ENCODE data around the gene PRR3. TPM values are rescaled to one million over a fixed set of nuclear protein-coding genes. Genes with fewer than 3 reads are reported as not detected.

The PRR3 gene
- total and polyA plus RNA-seq, 9 of the 15 experiments (the other 6 are each of a cell fraction or from before 2014, with no cell fraction given): 23.5 to 59.6 (median 28.8) TPM

- no peak for TF ChIP-seq SP2 (IDR thresholded peaks at IDR 0.05; ENCODE audit: extremely low read depth, low read depth, low read length, poor library complexity, severe bottlenecking)
- TF ChIP-seq ZBED1 (IDR thresholded peaks at IDR 0.05): no peak; the same call in 1 of the 2 replicates
- TF ChIP-seq NR3C1 (CRISPR knock-in tag; IDR thresholded peaks at IDR 0.05): no peak
- TF ChIP-seq USF2 (CRISPR knock-in tag; IDR thresholded peaks at IDR 0.05): no peak
- TF ChIP-seq HNRNPH1 (optimal IDR thresholded peaks at IDR 0.05; ENCODE audit: low read depth, low read length): no peak
- no peak for TF ChIP-seq RFX7 (CRISPR knock-in tag; IDR thresholded peaks at IDR 0.05)
- no peak for TF ChIP-seq ZFP36 (IDR thresholded peaks at IDR 0.05; ENCODE audit: low read depth, low read length, partially characterized antibody)
- no peak for TF ChIP-seq SRSF7 (optimal IDR thresholded peaks at IDR 0.05; ENCODE audit: low read depth, low read length)
- TF ChIP-seq SIN3B (IDR thresholded peaks at IDR 0.05; ENCODE audit: low read depth): peak; percentile 45; the same call in 1 of the 2 replicates
- peak; percentile 16; the same call in 1 of the 2 replicates for TF ChIP-seq CBX1 (IDR thresholded peaks at IDR 0.05; ENCODE audit: low read depth)
- peak; percentile 57; the same call in 1 of the 2 replicates for TF ChIP-seq ZNF668 (CRISPR knock-in tag; IDR thresholded peaks at IDR 0.05)
- no peak for TF ChIP-seq ZBTB17 (CRISPR knock-in tag; IDR thresholded peaks at IDR 0.05)
- peak; percentile 84 for TF ChIP-seq RBFOX2 (IDR thresholded peaks at IDR 0.05; ENCODE audit: low read depth, low read length)
- TF ChIP-seq ZBTB33 (CRISPR knock-in tag; IDR thresholded peaks at IDR 0.05): no peak; the same call in none of the 2 replicates
- no peak for TF ChIP-seq ZNF551 (CRISPR knock-in tag; IDR thresholded peaks at IDR 0.05)
- no peak; the same call in 1 of the 2 replicates for TF ChIP-seq BCOR (IDR thresholded peaks at IDR 0.05)
- TF ChIP-seq CBFA2T2 (conservative IDR thresholded peaks at IDR 0.05): peak; percentile 77
- TF ChIP-seq E2F3 (CRISPR knock-in tag; IDR thresholded peaks at IDR 0.05): no peak
- no peak for TF ChIP-seq RBM17 (IDR thresholded peaks at IDR 0.05; ENCODE audit: borderline replicate concordance, low read depth, low read length)
- TF ChIP-seq RNF2 (IDR thresholded peaks at IDR 0.05): peak; percentile 48; the same call in 1 of the 2 replicates
- peak; percentile 69; the same call in 1 of the 2 replicates for TF ChIP-seq SMARCA4 (IDR thresholded peaks at IDR 0.05)
- TF ChIP-seq GTF2F1 (IDR thresholded peaks at IDR 0.05; ENCODE audit: low read depth, low read length): no peak
- peak in 1 of 2 experiments; percentile 3; a peak in 1 of 4 replicates for TF ChIP-seq RAD21 (CRISPR knock-in tag; conservative IDR thresholded peaks at IDR 0.05 in 1 of 2, IDR thresholded peaks at IDR 0.05 in 1 of 2)
- TF ChIP-seq FOXM1 (IDR thresholded peaks at IDR 0.05; ENCODE audit: low read depth): 0 out of 2 replicates have a peak, but pooled peaks have one; percentile 24
- no peak for TF ChIP-seq FOXM1 (CRISPR knock-in tag; IDR thresholded peaks at IDR 0.05; ENCODE audit: low read depth)
- peak; percentile 93 for TF ChIP-seq ZNF24 (IDR thresholded peaks at IDR 0.05)
- no peak for TF ChIP-seq HOMEZ (CRISPR knock-in tag; IDR thresholded peaks at IDR 0.05)
Measured at GRCh38 chr6:30515944-30516753, 40.9 kb upstream of the PRR3 start (continued).
